Lung (tissue), 12 donors: ENCODE results near the gene XRCC3. TPM values are rescaled to one million over a fixed set of nuclear protein-coding genes. Genes with fewer than 3 reads are reported as not detected.
A peak's percentile ranks its signal among the peaks of the same experiment; 100 is the strongest.

Source experiments
- ATAC-seq: fragments of 200-7000 bp; cut with Tn5 transposase; one replicate; pipeline ENCODE4 v1.9.1; 2020; ENCODE audit warnings: moderate number of reproducible peaks; ENCODE audit not compliant: insufficient read depth, low FRiP score
- DNase-seq, 3 donors: peaks; one replicate each; pipeline ENCODE4 v3.0.0-alpha.2; 2013 to 2017
- H3K27ac ChIP-seq, 2 donors: one replicate each; pipeline ENCODE4 v1.5.1; 2013; ENCODE audit warnings: mild to moderate bottlenecking in 2 of 2, moderate library complexity in 2 of 2, control low read depth in 1 of 2, inconsistent platforms in 1 of 2, low read depth in 1 of 2, low read length in 1 of 2
- H3K27me3 ChIP-seq, 3 donors: one replicate each; pipeline ENCODE4 v1.5.1; 2013; ENCODE audit warnings: low read length in 2 of 3; ENCODE audit not compliant: control insufficient read depth in 3 of 3, insufficient read depth in 3 of 3
- H3K36me3 ChIP-seq, 4 donors: one replicate each; pipeline ENCODE4 v1.5.1; 2013; ENCODE audit warnings: low read length in 4 of 4, mild to moderate bottlenecking in 1 of 4, moderate library complexity in 1 of 4; ENCODE audit not compliant: control insufficient read depth in 4 of 4, insufficient read depth in 4 of 4
- H3K4me1 ChIP-seq, 5 donors: one replicate each; pipeline ENCODE4 v1.5.1; 2013; ENCODE audit warnings: low read length in 5 of 5, mild to moderate bottlenecking in 2 of 5, moderate library complexity in 1 of 5; ENCODE audit not compliant: control insufficient read depth in 5 of 5, insufficient read depth in 5 of 5
- H3K4me3 ChIP-seq: one replicate; pipeline ENCODE4 v1.5.1; 2013; ENCODE audit warnings: mild to moderate bottlenecking, control low read depth, moderate library complexity
- H3K9ac ChIP-seq, 2 donors: one replicate each; pipeline ENCODE4 v1.5.1; 2013; ENCODE audit warnings: low read length in 2 of 2, control low read depth in 1 of 2; ENCODE audit not compliant: insufficient read depth in 1 of 2
- H3K9me3 ChIP-seq, 4 donors: one replicate each; pipeline ENCODE4 v1.5.1; 2013; ENCODE audit warnings: low read length in 3 of 4, mild to moderate bottlenecking in 1 of 4, moderate library complexity in 1 of 4; ENCODE audit not compliant: control insufficient read depth in 4 of 4, insufficient read depth in 3 of 4
- CTCF ChIP-seq: IDR thresholded peaks from 2 replicates; pipeline ENCODE4 v1.5.1; 2012; ENCODE audit warnings: mild to moderate bottlenecking; ENCODE audit errors: control extremely low read depth, extremely low read depth
- WGBS, 2 donors: extraction: QIAGEN DNeasy Blood & Tissue Kit; methylation state at CpG; one replicate each; pipeline ENCODE4 v1.1.7; 2013; 5-methylcytosine and 5-hydroxymethylcytosine counted together
- polyA plus RNA-seq, 2 donors: library from polyadenylated mRNA; stranded (reverse); fragments of 200-250 nt; gene quantifications; one replicate each; pipeline ENCODE4 v1.2.1, GENCODE V29; 2013
- total RNA-seq, 2 donors: library from RNA; depleted of rRNA in 1 of 2; stranded (reverse); fragments of >200 nt in 1 of 2; gene quantifications; one replicate each; pipeline ENCODE4 v1.2.1, GENCODE V29; 2014 to 2021
- donor health status: control.
- donor health status: control.
- donor health status: Bipolar disorder and iron deficiency.
- donor health status: healthy.
- donor health status: DM: yes; HTN: yes; CAD: no.

XRCC3 gene
- total and polyA plus RNA-seq, 4 donors = 4.4 to 10.4 (median 6.0) TPM

- Histone ChIP-seq H3K4me1 (no peaks in the 10 kb centered on the region), H3K4me3 (no peak overlapping the region), H3K27me3 (no peaks in the 10 kb centered on the region), H3K27ac (no peak overlapping the region), H3K36me3 (peaks cover 43 to 59% (median 54%) of the 10 kb centered on the region in 4 donors), H3K9ac (no peak overlapping the region), H3K9me3 (no peaks in the 10 kb centered on the region)
- no peak for DNase-seq
- no peak for ATAC-seq
- 97 to 100% methylated on average over 8 of the region's 8 CpGs for WGBS, 2 donors
- no peak for TF ChIP-seq CTCF
These were observed 39.3 kb downstream of the XRCC3 start for GRCh38 chr14:103675957-103676356.

GRCh38 chr14:103671911-103672310 is 43.3 kb downstream of the XRCC3 start:
- Histone ChIP-seq H3K4me1 (no peaks in the 10 kb centered on the region), H3K27me3 (no peaks in the 10 kb centered on the region), H3K36me3 (peaks cover 37 to 51% (median 46%) of the 10 kb centered on the region in 4 donors), H3K27ac (peak overlapping the region in 1 of 2 donors; percentile 11), H3K9me3 (no peaks in the 10 kb centered on the region), H3K4me3 (no peak overlapping the region), H3K9ac (no peak overlapping the region)
- 95 to 96% methylated on average over 4 of the region's 4 CpGs for WGBS, 2 donors
- ATAC-seq = no peak
- no peak for DNase-seq
- no peak for TF ChIP-seq CTCF

GRCh38 chr14:103669370-103669769 is 45.9 kb downstream of the XRCC3 start:
- Histone ChIP-seq H3K4me3 (no peak overlapping the region), H3K27ac (no peak overlapping the region), H3K9me3 (no peaks in the 10 kb centered on the region), H3K27me3 (no peaks in the 10 kb centered on the region), H3K36me3 (peaks cover 33 to 50% (median 35%) of the 10 kb centered on the region in 4 donors), H3K9ac (no peak overlapping the region), H3K4me1 (no peaks in the 10 kb centered on the region)
- ATAC-seq (no peak), DNase-seq (no peak)
- no peak for TF ChIP-seq CTCF
- WGBS, 2 donors = 97 to 98% methylated on average over 2 of the region's 2 CpGs

- DNase-seq = no peak
- Histone ChIP-seq H3K4me3 (no peak overlapping the region), H3K27ac (no peak overlapping the region), H3K4me1 (no peaks in the 10 kb centered on the region), H3K9me3 (peaks cover 0 to 3% (median 0%) of the 10 kb centered on the region in 4 donors), H3K27me3 (no peaks in the 10 kb centered on the region), H3K9ac (no peak overlapping the region), H3K36me3 (peaks cover 34 to 54% (median 36%) of the 10 kb centered on the region in 4 donors)
- WGBS, 2 donors = 97 to 98% methylated on average over 3 of the region's 3 CpGs
- TF ChIP-seq CTCF = no peak
- no peak for ATAC-seq
These were observed 47.1 kb downstream of the XRCC3 start for GRCh38 chr14:103668117-103668516.
